Esophagus muscularis mucosa (tissue), 4 donors: ENCODE data around the gene KAZN. TPM values are rescaled to one million over a fixed set of nuclear protein-coding genes. Genes with fewer than 3 reads are reported as not detected.

Experiments
- DNase-seq: peaks from one replicate; pipeline ENCODE4 v3.0.0-alpha.2; 2017; ENCODE audit errors: extremely low spot score
- H3K27ac ChIP-seq, 4 donors: fragments of 200-600 bp; sonication (generic); replicated peaks in 1 of 4; 1 replicate in 3 of 4; 2 replicates in 1 of 4; pipeline ENCODE4 v1.5.1; 2016 to 2019; ENCODE audit warnings: mild to moderate bottlenecking in 1 of 4
- H3K27me3 ChIP-seq, 4 donors: fragments of 200-600 bp; sonication (generic); one replicate each; pipeline versions ENCODE4 v1.5.1 to v1.6.0; 2016 to 2019
- H3K36me3 ChIP-seq, 4 donors: fragments of 200-600 bp; sonication (generic); one replicate each; pipeline ENCODE4 v1.5.1; 2016 to 2019
- H3K4me1 ChIP-seq, 4 donors: fragments of 200-600 bp; sonication (generic); one replicate each; pipeline ENCODE4 v1.5.1; 2016 to 2019
- H3K4me3 ChIP-seq, 4 donors: fragments of 200-600 bp; sonication (generic); 1 replicate in 2 of 4; 2 replicates in 2 of 4; pipeline ENCODE4 v1.5.1; 2016 to 2019; ENCODE audit warnings: mild to moderate bottlenecking in 4 of 4, moderate library complexity in 1 of 4
- H3K9me3 ChIP-seq, 4 donors: fragments of 200-600 bp; sonication (generic); 1 replicate in 3 of 4; 2 replicates in 1 of 4; pipeline ENCODE4 v1.5.1; 2016 to 2019
- EP300 ChIP-seq: sonication (generic); formaldehyde crosslinking; IDR thresholded peaks from one replicate; pipeline ENCODE4 v1.6.1; 2017; ENCODE audit warnings: antibody characterized with exemption
- POLR2A ChIP-seq: fragments of 450-650 bp; IDR thresholded peaks from one replicate; pipeline ENCODE4 v1.6.1; 2017; ENCODE audit warnings: antibody characterized with exemption, moderate library complexity, mild to moderate bottlenecking, low read depth
- POLR2AphosphoS5 ChIP-seq, 2 donors: sonication (generic); formaldehyde crosslinking; IDR thresholded peaks; one replicate each; pipeline ENCODE4 v1.6.1; 2017; ENCODE audit warnings: antibody characterized with exemption in 2 of 2
- WGBS: methylation state at CpG from one replicate; pipeline ENCODE4 v1.1.5; 2018; 5-methylcytosine and 5-hydroxymethylcytosine counted together
- intact Hi-C: fragments of 100-400 bp; cut with DNase I; formaldehyde crosslinking; loops from one replicate; pipeline ENCODE4 v1.15.1; 2023
- total RNA-seq, 4 donors: library from RNA; depleted of rRNA; stranded (reverse); fragments of >200 nt; gene quantifications; one replicate each; pipeline versions ENCODE4 v1.1.0 to v1.2.1, GENCODE V29; 2016
- TF ChIP-seq, protein P1 (sequence below), 3 experiments: fragments of 200-600 bp in 2 of 3; fragments of 450-650 bp in 1 of 3; sonication (generic) in 2 of 3; IDR thresholded peaks; one replicate each; pipeline ENCODE4 v1.5.1; 2017 to 2019; ENCODE audit warnings: antibody characterized with exemption in 3 of 3, mild to moderate bottlenecking in 2 of 3, moderate library complexity in 1 of 3

KAZN gene
- total RNA-seq, 4 donors from 2014 or later = 9.9 to 14.1 (median 11.9) TPM

DNA sequence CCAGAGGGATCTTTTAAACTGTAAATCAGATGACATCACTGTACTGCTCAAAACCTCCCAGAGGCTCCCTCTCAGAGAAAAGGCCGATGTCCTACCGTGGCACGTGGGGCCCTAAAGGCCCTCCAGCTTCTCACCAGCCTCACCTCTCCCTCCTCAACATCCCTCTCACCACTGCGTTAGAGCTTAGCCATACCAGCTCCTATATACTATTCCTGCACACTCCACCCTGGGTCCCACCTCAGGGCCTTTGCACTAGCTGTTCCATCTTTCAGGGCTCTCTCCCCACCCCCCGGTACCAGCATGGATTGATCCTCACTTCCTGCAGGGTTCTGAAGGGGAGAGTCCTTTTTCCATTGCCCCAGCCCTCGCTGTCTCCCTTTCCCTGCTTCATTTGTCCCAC is 111.8 kb downstream of the KAZN start:
- DNase-seq = no peak

DNA sequence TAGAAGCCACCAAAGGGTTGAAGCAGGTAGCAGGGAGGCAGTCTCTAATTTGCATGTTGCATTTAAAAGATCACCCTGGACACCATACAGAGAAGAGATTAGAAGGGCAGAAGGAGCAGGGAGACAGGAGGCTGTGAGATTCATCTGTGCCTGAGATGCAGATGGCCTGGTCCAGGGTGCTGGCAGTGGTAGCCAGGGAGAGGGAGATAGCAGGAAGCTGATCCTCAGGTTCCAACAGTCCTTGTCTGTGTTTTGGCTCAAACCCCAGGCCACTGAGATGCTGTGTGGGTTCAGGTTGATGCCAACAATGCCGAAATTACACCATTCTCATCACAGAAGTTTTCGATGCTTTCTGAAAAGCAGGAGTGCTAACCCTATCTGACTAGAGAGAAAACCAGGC is 113.7 kb downstream of the KAZN start:
- Histone ChIP-seq H3K4me1 (no peaks in the 10 kb centered on the region), H3K4me3 (no peak overlapping the region), H3K9me3 (no peaks in the 10 kb centered on the region), H3K27me3 (no peaks in the 10 kb centered on the region), H3K36me3 (no peaks in the 10 kb centered on the region), H3K27ac (no peak overlapping the region)
- intact Hi-C loops = no loop called here
- no peak for DNase-seq
- WGBS = 88% methylated on average over 1 of the region's 2 CpGs
- TF ChIP-seq POLR2AphosphoS5 (IDR thresholded peaks at IDR 0.05) (no peak), EP300 (no peak), POLR2A (no peak)
- TF ChIP-seq, protein P1, sequence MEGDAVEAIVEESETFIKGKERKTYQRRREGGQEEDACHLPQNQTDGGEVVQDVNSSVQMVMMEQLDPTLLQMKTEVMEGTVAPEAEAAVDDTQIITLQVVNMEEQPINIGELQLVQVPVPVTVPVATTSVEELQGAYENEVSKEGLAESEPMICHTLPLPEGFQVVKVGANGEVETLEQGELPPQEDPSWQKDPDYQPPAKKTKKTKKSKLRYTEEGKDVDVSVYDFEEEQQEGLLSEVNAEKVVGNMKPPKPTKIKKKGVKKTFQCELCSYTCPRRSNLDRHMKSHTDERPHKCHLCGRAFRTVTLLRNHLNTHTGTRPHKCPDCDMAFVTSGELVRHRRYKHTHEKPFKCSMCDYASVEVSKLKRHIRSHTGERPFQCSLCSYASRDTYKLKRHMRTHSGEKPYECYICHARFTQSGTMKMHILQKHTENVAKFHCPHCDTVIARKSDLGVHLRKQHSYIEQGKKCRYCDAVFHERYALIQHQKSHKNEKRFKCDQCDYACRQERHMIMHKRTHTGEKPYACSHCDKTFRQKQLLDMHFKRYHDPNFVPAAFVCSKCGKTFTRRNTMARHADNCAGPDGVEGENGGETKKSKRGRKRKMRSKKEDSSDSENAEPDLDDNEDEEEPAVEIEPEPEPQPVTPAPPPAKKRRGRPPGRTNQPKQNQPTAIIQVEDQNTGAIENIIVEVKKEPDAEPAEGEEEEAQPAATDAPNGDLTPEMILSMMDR (IDR thresholded peaks at IDR 0.05) = no peak

More for the DNA sequence above, 111.8 kb downstream of the KAZN start:
- Histone ChIP-seq H3K4me1 (no peaks in the 10 kb centered on the region), H3K27ac (no peak overlapping the region), H3K36me3 (no peaks in the 10 kb centered on the region), H3K27me3 (no peaks in the 10 kb centered on the region), H3K9me3 (no peaks in the 10 kb centered on the region), H3K4me3 (no peak overlapping the region)
- TF ChIP-seq, protein P1 (IDR thresholded peaks at IDR 0.05) = no peak
- TF ChIP-seq POLR2AphosphoS5 (IDR thresholded peaks at IDR 0.05) = no peak
- TF ChIP-seq EP300 = no peak
- TF ChIP-seq POLR2A = no peak
- 90% methylated on average over 6 of the region's 6 CpGs for WGBS
- intact Hi-C loops = no loop called here

DNA sequence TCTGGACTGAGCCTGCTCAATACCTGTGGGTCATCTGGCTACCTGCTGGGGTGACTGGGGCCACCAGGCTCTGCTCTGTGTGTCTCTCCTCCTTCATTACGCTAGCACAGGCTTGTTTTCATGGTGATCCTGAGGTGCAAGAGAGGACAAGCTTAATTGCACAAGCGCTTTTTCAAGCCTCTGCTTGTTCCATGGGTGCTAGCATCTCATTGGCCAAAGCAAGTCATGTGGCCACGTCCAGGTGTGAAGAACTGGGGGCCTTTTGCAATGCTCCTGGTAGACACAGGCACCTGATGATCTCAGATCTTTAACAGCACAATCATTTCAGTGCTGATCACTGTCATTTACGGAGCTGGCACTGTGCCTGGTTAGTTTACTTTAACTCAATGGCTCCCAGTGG is 114.6 kb downstream of the KAZN start:
- 70% methylated on average over 4 of the region's 4 CpGs for WGBS
- H3K27ac ChIP-seq = no peak overlapping the region
- H3K27me3 ChIP-seq = no peaks in the 10 kb centered on the region
- TF ChIP-seq, protein P1 (IDR thresholded peaks at IDR 0.05) = no peak
- TF ChIP-seq POLR2A (no peak), EP300 (no peak)
- no peaks in the 10 kb centered on the region for H3K4me1 ChIP-seq
- intact Hi-C loops = no loop called here
- H3K4me3 ChIP-seq = no peak overlapping the region
- H3K9me3 ChIP-seq = no peaks in the 10 kb centered on the region
- no peaks in the 10 kb centered on the region for H3K36me3 ChIP-seq
- DNase-seq = no peak

DNA sequence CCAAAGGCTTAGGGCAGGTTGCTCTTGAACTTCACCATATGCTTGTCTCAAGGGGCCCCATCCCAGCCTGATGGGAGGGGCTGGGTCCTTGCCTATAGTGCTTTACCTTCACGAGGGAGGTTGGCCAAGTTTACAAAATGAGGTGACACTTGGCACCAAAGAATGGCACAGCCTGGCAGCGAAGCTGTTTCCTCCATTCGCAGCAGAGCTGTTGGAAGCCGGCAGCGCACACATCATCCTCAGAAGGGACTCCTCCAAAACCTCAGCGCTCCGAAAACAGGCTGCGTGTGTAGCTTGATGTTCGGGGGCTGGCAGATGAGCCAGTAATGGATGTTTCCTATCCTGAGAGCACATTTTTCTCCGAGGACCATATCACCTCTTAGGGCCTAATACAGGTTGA is 116.8 kb downstream of the KAZN start:
- intact Hi-C loops = no loop called here
- TF ChIP-seq EP300 = no peak
- no peak for TF ChIP-seq POLR2AphosphoS5 (IDR thresholded peaks at IDR 0.05)
- TF ChIP-seq POLR2A = no peak
- TF ChIP-seq, protein P1 (IDR thresholded peaks at IDR 0.05) = no peak
- H3K9me3 ChIP-seq = no peaks in the 10 kb centered on the region
- H3K27ac ChIP-seq = no peak overlapping the region
- no peak overlapping the region for H3K4me3 ChIP-seq
- H3K4me1 ChIP-seq = no peaks in the 10 kb centered on the region
- no peak for DNase-seq
- H3K27me3 ChIP-seq = no peaks in the 10 kb centered on the region
- 88% methylated on average over 10 of the region's 10 CpGs for WGBS
- H3K36me3 ChIP-seq = no peaks in the 10 kb centered on the region

DNA sequence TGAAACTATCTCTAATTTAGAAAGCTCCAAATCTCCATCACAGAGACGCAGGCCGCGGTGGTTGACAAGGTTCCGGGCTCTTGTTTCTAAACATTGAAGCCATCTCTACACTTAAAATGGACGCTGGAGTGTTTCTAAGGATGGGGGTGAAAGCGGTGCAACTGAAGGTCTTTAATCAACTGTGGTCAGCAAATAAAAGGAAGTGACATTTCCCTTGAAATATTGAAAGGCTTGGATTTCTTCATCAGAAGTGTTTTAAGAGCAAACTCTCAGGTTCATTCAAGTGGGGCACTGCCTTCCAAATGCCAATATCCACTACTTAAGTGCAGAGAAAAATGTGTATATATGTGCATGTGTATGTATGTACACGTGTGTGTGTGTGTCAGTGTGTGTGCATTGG is 117.3 kb downstream of the KAZN start:
- intact Hi-C loops = no loop called here
- no peak for DNase-seq

More for the DNA sequence above, 117.3 kb downstream of the KAZN start:
- TF ChIP-seq EP300 (no peak), POLR2A (no peak), POLR2AphosphoS5 (IDR thresholded peaks at IDR 0.05) (no peak)
- TF ChIP-seq, protein P1 (IDR thresholded peaks at IDR 0.05) = no peak
- Histone ChIP-seq H3K4me3 (no peak overlapping the region), H3K27me3 (no peaks in the 10 kb centered on the region), H3K4me1 (no peaks in the 10 kb centered on the region), H3K36me3 (no peaks in the 10 kb centered on the region), H3K27ac (no peak overlapping the region), H3K9me3 (no peaks in the 10 kb centered on the region)
- 84% methylated on average over 7 of the region's 7 CpGs for WGBS
